Measurements from ENCODE around the gene SORCS2. TPM values are rescaled to one million over a fixed set of nuclear protein-coding genes. Genes with fewer than 3 reads are reported as not detected.

The SORCS2 gene
- total RNA-seq, 2 experiments from 2014 or later, result 0.03 TPM; not detected in 1

- TF ChIP-seq CTCF (conservative IDR thresholded peaks at IDR 0.05; ENCODE audit: low read length) (no peak), EZH2phosphoT487 (IDR thresholded peaks at IDR 0.05; ENCODE audit: borderline replicate concordance, low read depth, low read length) (no peak)
Observed at GRCh38 chr4:7190691-7191545, 1.4 kb upstream of the SORCS2 start.

GRCh38 chr4:7191546-7192251 lies 639 bp upstream of the SORCS2 start:
- H3K4me2 ChIP-seq (ENCODE audit: low read length), result no peak overlapping the region

More at GRCh38 chr4:7190691-7191545, 1.4 kb upstream of the SORCS2 start:
- H3K9me3 ChIP-seq (ENCODE audit: low read length), result no peaks in the 10 kb centered on the region
- no peak for DNase-seq (ENCODE audit: low spot score)
- no peaks in the 10 kb centered on the region for H3K4me1 ChIP-seq (ENCODE audit: insufficient read depth, low read length, poor library complexity, severe bottlenecking)
- no peaks in the 10 kb centered on the region for H3K9me2 ChIP-seq (ENCODE audit: insufficient read depth, low read length)
- H3K27ac ChIP-seq (ENCODE audit: low read depth, low read length, poor library complexity, severe bottlenecking), result no peak overlapping the region
- no peaks in the 10 kb centered on the region for H3K36me3 ChIP-seq (ENCODE audit: insufficient read depth, low read length)
- no TSS peak for BruUV-seq (replicated peaks)
- no peaks in the 10 kb centered on the region for H4K20me1 ChIP-seq (ENCODE audit: insufficient read depth, low read length)
- H2AFZ ChIP-seq (ENCODE audit: low read length), result no peak overlapping the region
- no peak overlapping the region for H3K4me2 ChIP-seq (ENCODE audit: low read length)
- no peak overlapping the region for H3K4me3 ChIP-seq (ENCODE audit: low read depth, low read length, poor library complexity, severe bottlenecking)
- no peaks in the 10 kb centered on the region for H3K79me2 ChIP-seq (ENCODE audit: insufficient read depth, low read depth, low read length)
- CTCF ChIA-PET (ENCODE audit: unreplicated experiment), result no interaction called here
- POLR2A ChIA-PET, result no interaction called here
- intact Hi-C loops (cut with micrococcal nuclease; ENCODE audit: unreplicated experiment), result no loop called here

GRCh38 chr4:7193030-7193958 lies 956 bp downstream of the SORCS2 start:
- no peak overlapping the region for H3K27ac ChIP-seq (ENCODE audit: low read depth, low read length, poor library complexity, severe bottlenecking)
- H3K9me2 ChIP-seq (ENCODE audit: insufficient read depth, low read length), result no peaks in the 10 kb centered on the region
- H3K4me3 ChIP-seq (ENCODE audit: low read depth, low read length, poor library complexity, severe bottlenecking), result no peak overlapping the region
- TF ChIP-seq EZH2phosphoT487 (IDR thresholded peaks at IDR 0.05; ENCODE audit: borderline replicate concordance, low read depth, low read length) (no peak), CTCF (conservative IDR thresholded peaks at IDR 0.05; ENCODE audit: low read length) (no peak)
- intact Hi-C loops (cut with micrococcal nuclease; ENCODE audit: unreplicated experiment), result no loop called here
- no peaks in the 10 kb centered on the region for H3K9me3 ChIP-seq (ENCODE audit: low read length)
- H3K79me2 ChIP-seq (ENCODE audit: insufficient read depth, low read depth, low read length), result no peaks in the 10 kb centered on the region
- H2AFZ ChIP-seq (ENCODE audit: low read length), result no peak overlapping the region
- no peaks in the 10 kb centered on the region for H4K20me1 ChIP-seq (ENCODE audit: insufficient read depth, low read length)
- no TSS peak for BruUV-seq (replicated peaks)
- H3K36me3 ChIP-seq (ENCODE audit: insufficient read depth, low read length), result no peaks in the 10 kb centered on the region
- CTCF ChIA-PET (ENCODE audit: unreplicated experiment), result no interaction called here
- no peak for DNase-seq (ENCODE audit: low spot score)
- H3K4me1 ChIP-seq (ENCODE audit: insufficient read depth, low read length, poor library complexity, severe bottlenecking), result no peaks in the 10 kb centered on the region
- H3K4me2 ChIP-seq (ENCODE audit: low read length), result no peak overlapping the region
- POLR2A ChIA-PET, result no interaction called here

More at GRCh38 chr4:7191546-7192251, 639 bp upstream of the SORCS2 start:
- Histone ChIP-seq H3K4me3 (ENCODE audit: low read depth, low read length, poor library complexity, severe bottlenecking) (no peak overlapping the region), H3K4me1 (ENCODE audit: insufficient read depth, low read length, poor library complexity, severe bottlenecking) (no peaks in the 10 kb centered on the region), H3K36me3 (ENCODE audit: insufficient read depth, low read length) (no peaks in the 10 kb centered on the region), H3K79me2 (ENCODE audit: insufficient read depth, low read depth, low read length) (no peaks in the 10 kb centered on the region), H3K9me2 (ENCODE audit: insufficient read depth, low read length) (no peaks in the 10 kb centered on the region), H4K20me1 (ENCODE audit: insufficient read depth, low read length) (no peaks in the 10 kb centered on the region), H2AFZ (ENCODE audit: low read length) (no peak overlapping the region), H3K9me3 (ENCODE audit: low read length) (no peaks in the 10 kb centered on the region), H3K27ac (ENCODE audit: low read depth, low read length, poor library complexity, severe bottlenecking) (no peak overlapping the region)
- POLR2A ChIA-PET, result no interaction called here
- BruUV-seq (replicated peaks), result no TSS peak
- no peak for DNase-seq (ENCODE audit: low spot score)
- CTCF ChIA-PET (ENCODE audit: unreplicated experiment), result no interaction called here
- no peak for TF ChIP-seq EZH2phosphoT487 (IDR thresholded peaks at IDR 0.05; ENCODE audit: borderline replicate concordance, low read depth, low read length)
- intact Hi-C loops (cut with micrococcal nuclease; ENCODE audit: unreplicated experiment), result no loop called here

All from OCI-LY7 (cell line).